ENCODE measurements around the gene JDP2. TPM values are rescaled to one million over a fixed set of nuclear protein-coding genes. Genes with fewer than 3 reads are reported as not detected.
"Not testable (repeated sequence)": the region's sequence is repeated elsewhere in the genome, so short reads cannot be mapped to it uniquely, and the experiment has no call there.

Gene JDP2, protein sequence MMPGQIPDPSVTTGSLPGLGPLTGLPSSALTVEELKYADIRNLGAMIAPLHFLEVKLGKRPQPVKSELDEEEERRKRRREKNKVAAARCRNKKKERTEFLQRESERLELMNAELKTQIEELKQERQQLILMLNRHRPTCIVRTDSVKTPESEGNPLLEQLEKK
- 24.5 TPM for total RNA-seq

GRCh38 chr14:75427482-75428229 is at the start of gene JDP2:
Gene JDP2 (plus strand): TSS chr14:75428022. CDS start chr14:75437921, 9,899 bp downstream.
- peak within 1 kb of the TSS; percentile 87 for H3K27ac ChIP-seq (ENCODE audit: low read depth, low read length)
- peak within 1 kb of the TSS; percentile 71 to 88 (median 82) for H3K4me3 ChIP-seq (ENCODE audit: low read length in 3 of 3)
- no peaks in the 10 kb centered on the region for H3K27me3 ChIP-seq (ENCODE audit: control insufficient read depth in 3 of 3, insufficient read depth in 3 of 3, low read length in 3 of 3)
- H3K4me1 ChIP-seq (ENCODE audit: control insufficient read depth in 3 of 3, insufficient read depth in 3 of 3, low read length in 3 of 3) = peaks cover 54 to 66% (median 58%) of the 10 kb centered on the region in 3 donors
- peak within 1 kb of the TSS; percentile 78 to 92 (median 92) for H3K9ac ChIP-seq (ENCODE audit: low read depth in 1 of 3, low read length in 3 of 3)
- no peaks in the 10 kb centered on the region for H3K9me3 ChIP-seq (ENCODE audit: control insufficient read depth in 3 of 3, low read length in 3 of 3)
- peaks cover 7 to 10% (median 9%) of the 10 kb centered on the region in 3 donors for H3K36me3 ChIP-seq (ENCODE audit: control insufficient read depth in 3 of 3, insufficient read depth in 3 of 3, low read length in 3 of 3)

DNA sequence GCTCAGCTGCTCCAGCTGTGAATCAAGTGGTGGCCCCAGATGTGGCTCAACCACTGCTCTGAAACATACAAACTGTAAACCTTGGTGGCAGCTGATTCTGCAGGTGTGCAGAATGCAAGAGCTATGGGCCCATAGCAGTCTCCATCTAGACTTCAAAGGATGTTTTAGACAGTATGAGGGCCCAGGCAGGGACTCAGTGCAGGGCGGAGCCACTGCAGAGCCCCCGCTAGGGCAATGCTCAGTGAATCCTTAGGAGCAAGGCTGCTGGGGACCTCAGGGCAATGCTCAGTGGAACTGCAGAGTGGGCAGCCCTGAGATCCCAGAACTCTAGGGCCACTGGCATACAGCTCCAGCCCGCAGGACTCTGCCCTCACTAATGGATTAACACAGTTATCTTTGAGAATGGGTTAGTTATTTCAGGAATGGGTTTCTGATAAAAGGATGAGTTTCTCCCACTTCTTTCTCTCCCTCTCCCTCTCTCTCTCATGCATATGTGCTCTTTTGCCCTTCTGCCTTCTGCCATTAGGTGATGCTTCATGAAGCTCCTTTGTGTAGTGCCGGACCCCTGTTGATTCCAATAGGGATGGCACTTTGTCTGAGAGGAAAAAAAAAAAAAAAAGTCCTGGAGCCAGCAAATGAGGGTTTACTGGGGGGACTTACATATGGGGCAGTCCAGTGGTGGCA is 48.4 kb upstream of the JDP2 start:
- H3K4me1 ChIP-seq (ENCODE audit: control insufficient read depth in 3 of 3, insufficient read depth in 3 of 3, low read length in 3 of 3) = peaks cover 3 to 12% (median 8%) of the 10 kb centered on the region in 3 donors
- H3K9me3 ChIP-seq (ENCODE audit: control insufficient read depth in 3 of 3, low read length in 3 of 3) = no peaks in the 10 kb centered on the region
- H3K36me3 ChIP-seq (ENCODE audit: control insufficient read depth in 3 of 3, insufficient read depth in 3 of 3, low read length in 3 of 3) = no peaks in the 10 kb centered on the region
- H3K9ac ChIP-seq (ENCODE audit: low read depth in 1 of 3, low read length in 3 of 3) = no peak overlapping the region
- H3K4me3 ChIP-seq (ENCODE audit: low read length in 3 of 3) = no peak overlapping the region
- no peak overlapping the region for H3K27ac ChIP-seq (ENCODE audit: low read depth, low read length)
- no peaks in the 10 kb centered on the region for H3K27me3 ChIP-seq (ENCODE audit: control insufficient read depth in 3 of 3, insufficient read depth in 3 of 3, low read length in 3 of 3)

DNA sequence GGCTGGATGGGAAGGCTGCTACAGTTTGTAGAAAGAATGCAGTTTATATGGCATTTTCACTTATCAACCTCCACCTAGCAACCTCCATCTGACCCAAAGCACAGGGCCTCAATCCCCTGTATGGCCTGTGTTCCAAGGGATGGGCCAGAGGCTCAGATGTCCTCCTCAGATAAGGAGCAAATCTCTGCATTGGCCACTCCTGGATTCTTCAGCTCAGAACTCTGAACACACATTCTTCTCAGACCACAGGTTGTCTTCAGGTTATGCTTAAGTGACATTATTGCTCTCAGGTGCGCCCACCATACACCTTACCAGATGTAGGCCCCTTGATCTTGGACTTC is 47.9 kb upstream of the JDP2 start:
- no peak overlapping the region for H3K4me3 ChIP-seq (ENCODE audit: low read length in 3 of 3)
- peaks cover 3 to 12% (median 8%) of the 10 kb centered on the region in 3 donors for H3K4me1 ChIP-seq (ENCODE audit: control insufficient read depth in 3 of 3, insufficient read depth in 3 of 3, low read length in 3 of 3)
- no peaks in the 10 kb centered on the region for H3K27me3 ChIP-seq (ENCODE audit: control insufficient read depth in 3 of 3, insufficient read depth in 3 of 3, low read length in 3 of 3)
- H3K27ac ChIP-seq (ENCODE audit: low read depth, low read length) = no peak overlapping the region
- H3K9ac ChIP-seq (ENCODE audit: low read depth in 1 of 3, low read length in 3 of 3) = no peak overlapping the region
- H3K36me3 ChIP-seq (ENCODE audit: control insufficient read depth in 3 of 3, insufficient read depth in 3 of 3, low read length in 3 of 3) = no peaks in the 10 kb centered on the region
- H3K9me3 ChIP-seq (ENCODE audit: control insufficient read depth in 3 of 3, low read length in 3 of 3) = no peaks in the 10 kb centered on the region

DNA sequence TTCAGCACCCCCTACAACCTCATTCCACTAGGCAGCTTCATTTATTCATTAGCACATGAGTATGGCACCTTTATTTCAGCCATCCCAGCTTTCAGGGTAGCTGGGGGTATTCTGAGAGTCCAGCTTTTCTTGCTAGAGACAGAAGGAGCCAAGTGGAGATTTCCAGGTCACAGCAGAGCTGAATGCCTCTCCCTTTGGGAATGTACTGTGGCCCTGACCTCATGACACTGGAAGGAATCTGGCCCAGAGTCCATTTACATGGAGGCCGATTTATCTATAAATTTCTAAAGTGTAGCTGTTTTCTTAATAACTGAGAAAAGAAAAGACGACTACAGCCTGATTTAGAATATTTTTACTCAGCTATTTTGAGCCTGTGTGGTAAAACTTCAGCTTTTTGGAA is 47.2 kb upstream of the JDP2 start:
- Histone ChIP-seq H3K4me1 (ENCODE audit: control insufficient read depth in 3 of 3, insufficient read depth in 3 of 3, low read length in 3 of 3) (peaks cover 3 to 12% (median 8%) of the 10 kb centered on the region in 3 donors), H3K36me3 (ENCODE audit: control insufficient read depth in 3 of 3, insufficient read depth in 3 of 3, low read length in 3 of 3) (no peaks in the 10 kb centered on the region), H3K4me3 (ENCODE audit: low read length in 3 of 3) (no peak overlapping the region), H3K9ac (ENCODE audit: low read depth in 1 of 3, low read length in 3 of 3) (no peak overlapping the region), H3K27me3 (ENCODE audit: control insufficient read depth in 3 of 3, insufficient read depth in 3 of 3, low read length in 3 of 3) (no peaks in the 10 kb centered on the region), H3K27ac (ENCODE audit: low read depth, low read length) (no peak overlapping the region), H3K9me3 (ENCODE audit: control insufficient read depth in 3 of 3, low read length in 3 of 3) (no peaks in the 10 kb centered on the region)

DNA sequence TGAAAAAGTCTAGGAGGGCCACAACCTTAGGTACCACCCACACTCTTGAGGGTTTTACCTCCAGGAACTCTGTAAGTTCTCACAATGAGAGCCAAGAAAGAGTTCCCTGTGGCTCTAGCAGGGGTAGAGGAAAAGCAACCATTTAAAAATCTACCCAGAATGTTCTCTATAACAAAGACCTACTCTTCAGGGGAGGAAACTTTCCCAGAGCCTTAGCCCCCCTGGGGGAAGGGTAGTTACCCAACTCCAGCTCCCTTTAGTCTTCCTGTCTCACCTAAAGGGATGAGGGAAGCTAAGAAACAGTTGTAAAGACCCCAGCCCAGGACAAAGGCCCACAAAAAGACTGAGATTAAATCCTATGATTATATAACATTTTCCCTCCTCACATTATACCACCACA is 46.2 kb upstream of the JDP2 start:
- Histone ChIP-seq H3K36me3 (ENCODE audit: control insufficient read depth in 3 of 3, insufficient read depth in 3 of 3, low read length in 3 of 3) (no peaks in the 10 kb centered on the region), H3K4me3 (ENCODE audit: low read length in 3 of 3) (no peak overlapping the region), H3K9ac (ENCODE audit: low read depth in 1 of 3, low read length in 3 of 3) (no peak overlapping the region), H3K27me3 (ENCODE audit: control insufficient read depth in 3 of 3, insufficient read depth in 3 of 3, low read length in 3 of 3) (no peaks in the 10 kb centered on the region), H3K4me1 (ENCODE audit: control insufficient read depth in 3 of 3, insufficient read depth in 3 of 3, low read length in 3 of 3) (peaks cover 3 to 12% (median 8%) of the 10 kb centered on the region in 3 donors), H3K9me3 (ENCODE audit: control insufficient read depth in 3 of 3, low read length in 3 of 3) (no peaks in the 10 kb centered on the region), H3K27ac (ENCODE audit: low read depth, low read length) (no peak overlapping the region)

GRCh38 chr14:75383219-75383618 is 44.6 kb upstream of the JDP2 start:
- H3K9ac ChIP-seq (ENCODE audit: low read depth in 1 of 3, low read length in 3 of 3); H3K36me3 ChIP-seq (ENCODE audit: control insufficient read depth in 3 of 3, insufficient read depth in 3 of 3, low read length in 3 of 3); H3K27me3 ChIP-seq (ENCODE audit: control insufficient read depth in 3 of 3, insufficient read depth in 3 of 3, low read length in 3 of 3); H3K9me3 ChIP-seq (ENCODE audit: control insufficient read depth in 3 of 3, low read length in 3 of 3); H3K4me3 ChIP-seq (ENCODE audit: low read length in 3 of 3); H3K27ac ChIP-seq (ENCODE audit: low read depth, low read length): not testable (repeated sequence)
- H3K4me1 ChIP-seq (ENCODE audit: control insufficient read depth in 3 of 3, insufficient read depth in 3 of 3, low read length in 3 of 3) = peaks cover 3 to 12% (median 8%) of the 10 kb centered on the region in 3 donors

GRCh38 chr14:75383721-75384120 is 44.1 kb upstream of the JDP2 start:
- Histone ChIP-seq H3K27ac (ENCODE audit: low read depth, low read length) (no peak overlapping the region), H3K4me3 (ENCODE audit: low read length in 3 of 3) (no peak overlapping the region), H3K27me3 (ENCODE audit: control insufficient read depth in 3 of 3, insufficient read depth in 3 of 3, low read length in 3 of 3) (no peaks in the 10 kb centered on the region), H3K9ac (ENCODE audit: low read depth in 1 of 3, low read length in 3 of 3) (no peak overlapping the region), H3K4me1 (ENCODE audit: control insufficient read depth in 3 of 3, insufficient read depth in 3 of 3, low read length in 3 of 3) (peaks cover 3 to 12% (median 8%) of the 10 kb centered on the region in 3 donors), H3K9me3 (ENCODE audit: control insufficient read depth in 3 of 3, low read length in 3 of 3) (no peaks in the 10 kb centered on the region), H3K36me3 (ENCODE audit: control insufficient read depth in 3 of 3, insufficient read depth in 3 of 3, low read length in 3 of 3) (no peaks in the 10 kb centered on the region)

DNA sequence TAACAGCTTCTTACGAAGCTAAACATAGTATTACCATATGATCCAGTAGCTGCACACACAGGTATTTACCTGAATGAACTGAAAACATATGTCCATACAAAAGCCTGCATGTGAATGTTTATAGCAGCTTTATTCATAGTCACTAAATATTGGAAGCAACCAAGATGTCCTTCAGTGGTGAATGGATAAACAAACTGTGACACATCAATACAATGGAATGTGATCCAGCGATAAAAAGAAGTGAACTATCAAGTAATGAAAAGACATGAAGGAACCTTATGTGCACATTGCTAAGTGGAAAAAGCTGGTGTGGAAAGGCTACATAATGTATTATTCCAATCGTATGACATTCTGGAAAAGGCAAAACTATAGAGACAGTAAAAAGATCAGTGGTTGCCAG is 38.1 kb upstream of the JDP2 start:
- Histone ChIP-seq H3K9ac (ENCODE audit: low read depth in 1 of 3, low read length in 3 of 3) (no peak overlapping the region), H3K9me3 (ENCODE audit: control insufficient read depth in 3 of 3, low read length in 3 of 3) (no peaks in the 10 kb centered on the region), H3K36me3 (ENCODE audit: control insufficient read depth in 3 of 3, insufficient read depth in 3 of 3, low read length in 3 of 3) (no peaks in the 10 kb centered on the region), H3K27me3 (ENCODE audit: control insufficient read depth in 3 of 3, insufficient read depth in 3 of 3, low read length in 3 of 3) (no peaks in the 10 kb centered on the region), H3K4me1 (ENCODE audit: control insufficient read depth in 3 of 3, insufficient read depth in 3 of 3, low read length in 3 of 3) (no peaks in the 10 kb centered on the region), H3K27ac (ENCODE audit: low read depth, low read length) (no peak overlapping the region), H3K4me3 (ENCODE audit: low read length in 3 of 3) (no peak overlapping the region)

DNA sequence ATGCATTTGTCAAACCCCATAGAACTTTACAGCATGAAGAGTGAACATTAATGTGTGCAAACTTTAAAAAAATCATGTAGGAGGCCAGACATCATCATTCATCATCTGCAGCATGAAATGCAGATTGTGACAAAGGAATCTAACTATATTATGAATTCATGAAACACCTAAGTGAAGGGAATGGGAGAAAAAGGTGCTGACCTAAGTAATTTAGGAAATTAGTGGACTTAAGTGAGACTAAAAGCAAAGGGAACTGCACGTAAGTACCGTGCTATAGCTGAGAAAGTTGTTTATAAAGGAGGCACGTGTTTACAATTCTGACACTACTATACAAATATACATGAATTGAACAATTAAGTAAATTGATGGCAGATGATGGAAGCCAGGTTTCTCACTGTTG is 37.6 kb upstream of the JDP2 start:
- no peaks in the 10 kb centered on the region for H3K36me3 ChIP-seq (ENCODE audit: control insufficient read depth in 3 of 3, insufficient read depth in 3 of 3, low read length in 3 of 3)
- H3K9ac ChIP-seq (ENCODE audit: low read depth in 1 of 3, low read length in 3 of 3) = no peak overlapping the region
- H3K27me3 ChIP-seq (ENCODE audit: control insufficient read depth in 3 of 3, insufficient read depth in 3 of 3, low read length in 3 of 3) = no peaks in the 10 kb centered on the region
- no peak overlapping the region for H3K4me3 ChIP-seq (ENCODE audit: low read length in 3 of 3)
- no peak overlapping the region for H3K27ac ChIP-seq (ENCODE audit: low read depth, low read length)
- H3K4me1 ChIP-seq (ENCODE audit: control insufficient read depth in 3 of 3, insufficient read depth in 3 of 3, low read length in 3 of 3) = no peaks in the 10 kb centered on the region
- no peaks in the 10 kb centered on the region for H3K9me3 ChIP-seq (ENCODE audit: control insufficient read depth in 3 of 3, low read length in 3 of 3)

GRCh38 chr14:75391953-75392352 is 35.9 kb upstream of the JDP2 start:
- Histone ChIP-seq H3K36me3 (ENCODE audit: control insufficient read depth in 3 of 3, insufficient read depth in 3 of 3, low read length in 3 of 3) (no peaks in the 10 kb centered on the region), H3K27ac (ENCODE audit: low read depth, low read length) (no peak overlapping the region), H3K9me3 (ENCODE audit: control insufficient read depth in 3 of 3, low read length in 3 of 3) (no peaks in the 10 kb centered on the region), H3K27me3 (ENCODE audit: control insufficient read depth in 3 of 3, insufficient read depth in 3 of 3, low read length in 3 of 3) (peaks cover 0 to 2% (median 0%) of the 10 kb centered on the region in 3 donors), H3K4me3 (ENCODE audit: low read length in 3 of 3) (no peak overlapping the region), H3K4me1 (ENCODE audit: control insufficient read depth in 3 of 3, insufficient read depth in 3 of 3, low read length in 3 of 3) (no peaks in the 10 kb centered on the region), H3K9ac (ENCODE audit: low read depth in 1 of 3, low read length in 3 of 3) (no peak overlapping the region)
